ENCODE results near the gene GRAMD4.

- TF ChIP-seq CTCF (conservative IDR thresholded peaks at IDR 0.05; ENCODE audit: low read depth, low read length) (no peak), EZH2phosphoT487 (IDR thresholded peaks at IDR 0.05; ENCODE audit: borderline replicate concordance, low read length) (no peak), EZH2 (IDR thresholded peaks at IDR 0.05; ENCODE audit: low read length, unreplicated experiment) (no peak)
Observed at GRCh38 chr22:46660604-46661201, 40.5 kb downstream of the GRAMD4 start.
